Inferior parietal cortex (tissue), 1 donor: ENCODE data around the gene ZNF45.
"Not testable (repeated sequence)": the region's sequence is repeated elsewhere in the genome, so short reads cannot be mapped to it uniquely, and the experiment has no call there.

ENCODE experiments used
- DNase-seq: peaks from one replicate; pipeline ENCODE4 v3.0.0-alpha.2; 2016; ENCODE audit errors: extremely low spot score

ZNF45 gene

GRCh38 chr19:43934985-43935708, at the start of gene ZNF45:
ZNF45 (minus strand) TSS chr19:43935282; CDS start chr19:43922185, 13,097 bp downstream.
- DNase-seq = peak; percentile 97

DNA sequence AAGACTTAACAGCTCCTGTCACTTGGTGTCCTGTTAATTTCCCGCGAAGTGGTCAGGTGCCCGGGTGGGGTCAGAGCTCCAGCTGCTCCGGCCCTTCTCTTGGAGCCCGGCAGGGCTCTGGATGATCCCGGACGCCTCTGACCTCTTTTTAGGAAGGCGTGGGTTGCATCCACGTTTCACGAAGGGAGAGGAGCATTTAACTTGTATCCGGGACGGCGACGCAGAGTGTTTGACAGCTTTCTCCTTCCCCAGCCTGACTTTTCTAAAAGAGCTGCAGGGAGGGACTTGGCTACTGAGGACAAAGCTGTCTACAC, 49.6 kb upstream of the ZNF45 start:
- no peak for DNase-seq

DNA sequence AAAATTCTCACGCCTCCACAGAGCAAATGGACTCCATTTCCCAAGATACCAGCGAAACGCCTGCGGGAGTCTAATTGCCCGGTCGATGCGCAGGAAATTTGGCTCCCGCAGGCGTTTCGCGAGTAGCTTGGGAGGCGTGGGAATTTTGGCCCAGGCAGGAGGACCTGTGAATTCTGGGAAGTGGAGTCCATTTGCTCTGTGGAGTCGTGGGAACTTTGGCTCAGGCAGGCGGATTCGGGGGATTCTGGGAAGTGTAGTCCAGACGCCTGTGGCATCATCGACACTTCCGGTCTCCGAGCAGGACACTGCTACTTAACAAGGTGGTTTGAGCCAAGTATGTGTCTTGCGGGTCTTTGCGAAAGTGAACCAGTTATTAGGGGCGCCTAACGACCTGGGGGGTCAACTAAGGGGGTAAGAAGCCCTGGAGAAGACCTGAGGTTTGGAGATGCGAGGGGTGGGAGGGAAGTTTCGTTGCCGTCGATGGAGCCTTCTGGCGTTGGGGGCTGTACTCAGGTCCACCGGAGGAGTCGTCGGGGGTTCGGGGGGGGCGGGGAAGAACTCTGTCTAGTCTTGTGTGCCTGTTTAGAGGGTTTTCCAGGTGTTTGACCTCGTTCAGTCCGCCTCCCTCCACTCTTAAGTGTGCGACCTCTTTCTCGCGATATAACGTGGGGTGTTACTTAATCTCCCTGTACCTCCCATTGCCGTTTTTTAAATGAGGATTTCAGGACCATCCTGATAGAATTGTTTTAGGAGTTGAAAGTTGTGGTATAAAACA, 49.0 kb upstream of the ZNF45 start, which contains the start of gene ZNF155:
Gene ZNF155 (plus strand): TSS at position 277 of the 775 bp plus-strand sequence. CDS start 4,356 bp downstream, outside the sequence.
- peak; percentile 97 for DNase-seq

DNA sequence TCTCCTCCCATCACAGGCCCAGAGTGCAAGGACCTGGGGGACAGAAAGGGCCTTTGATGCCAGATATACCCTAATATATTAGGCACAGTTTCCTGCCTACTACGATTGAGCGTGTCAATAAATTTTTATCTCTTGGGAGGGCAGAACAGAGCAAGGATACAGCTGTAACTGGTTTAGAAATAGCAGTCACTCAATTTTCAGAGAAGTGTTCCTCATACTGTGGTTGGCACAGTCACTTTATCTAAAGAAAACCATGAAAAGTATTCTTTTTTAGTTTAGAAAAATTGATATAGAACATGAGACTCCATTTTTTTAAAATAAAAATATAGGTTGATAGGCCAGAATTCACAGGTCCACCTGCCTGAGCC, 48.4 kb upstream of the ZNF45 start:
- DNase-seq = no peak

GRCh38 chr19:43976732-43977131, 41.6 kb upstream of the ZNF45 start:
- no peak for DNase-seq

DNA sequence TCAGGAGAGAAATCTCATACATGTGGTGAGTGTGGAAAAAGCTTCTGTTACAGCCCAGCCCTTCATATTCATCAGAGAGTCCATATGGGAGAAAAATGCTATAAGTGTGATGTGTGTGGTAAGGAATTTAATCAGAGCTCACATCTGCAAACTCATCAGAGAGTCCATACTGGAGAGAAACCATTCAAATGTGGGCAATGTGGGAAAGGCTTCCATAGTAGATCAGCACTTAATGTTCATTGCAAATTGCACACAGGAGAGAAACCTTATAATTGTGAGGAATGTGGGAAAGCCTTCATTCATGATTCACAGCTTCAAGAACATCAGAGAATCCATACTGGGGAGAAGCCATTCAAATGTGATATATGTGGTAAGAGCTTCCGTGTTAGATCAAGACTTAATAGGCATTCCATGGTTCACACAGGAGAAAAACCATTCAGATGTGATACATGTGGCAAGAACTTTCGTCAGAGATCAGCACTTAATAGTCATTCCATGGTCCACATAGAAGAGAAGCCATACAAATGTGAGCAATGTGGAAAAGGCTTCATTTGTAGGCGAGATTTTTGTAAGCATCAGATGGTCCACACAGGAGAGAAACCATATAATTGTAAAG, 31.1 kb upstream of the ZNF45 start:
- no peak for DNase-seq

DNA sequence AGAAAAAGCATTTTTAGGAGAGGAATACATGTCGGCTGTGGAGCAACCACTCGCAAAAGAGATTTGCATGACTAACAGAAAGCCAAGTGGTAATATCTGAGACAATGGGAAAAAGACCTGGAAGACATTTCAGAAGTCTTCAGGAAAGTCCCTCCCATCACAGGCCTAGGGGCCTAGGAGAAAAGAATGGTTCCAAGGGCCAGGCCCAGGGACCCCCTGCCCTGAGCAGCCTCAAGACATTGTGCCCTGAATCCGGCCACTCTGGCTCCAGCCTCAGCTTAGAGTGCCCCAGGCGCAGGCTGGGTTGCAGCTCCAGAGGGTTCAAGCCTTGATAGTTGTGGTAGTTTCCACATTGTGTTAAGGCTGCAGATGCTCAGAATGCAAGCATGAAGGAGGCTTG, 25.3 kb upstream of the ZNF45 start:
- no peak for DNase-seq

GRCh38 chr19:43957891-43958290, 22.8 kb upstream of the ZNF45 start:
- no peak for DNase-seq

- DNase-seq = no peak
Measured at GRCh38 chr19:43956827-43957226, 21.7 kb upstream of the ZNF45 start.

- peak; percentile 95 for DNase-seq
Measured at GRCh38 chr19:43950834-43951645, 16.0 kb upstream of the ZNF45 start, which contains the start of gene ZNF221. ZNF221 (plus strand) TSS chr19:43951228; CDS start chr19:43962727, 11,499 bp downstream.

DNA sequence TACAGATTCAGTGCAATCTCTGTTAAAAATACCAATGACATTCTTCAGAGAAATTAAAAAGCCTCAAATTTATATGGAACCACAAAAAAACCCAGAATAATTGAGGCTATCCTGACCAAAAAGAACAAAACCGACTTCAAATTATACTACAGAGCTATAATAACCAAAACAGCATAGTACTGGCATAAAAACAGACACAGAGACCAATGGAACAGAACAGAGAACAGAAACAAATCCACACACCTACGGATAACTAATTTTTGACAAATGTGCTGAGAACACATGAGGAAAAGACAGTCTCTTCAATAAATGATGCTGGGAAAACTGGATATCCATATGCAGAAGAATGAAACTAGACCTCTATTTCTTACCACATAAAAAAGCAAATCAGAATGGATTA, 14.7 kb upstream of the ZNF45 start:
- DNase-seq = not testable (repeated sequence)

GRCh38 chr19:43947412-43947811, 12.3 kb upstream of the ZNF45 start:
- DNase-seq = not testable (repeated sequence)

- DNase-seq = no peak
Measured at GRCh38 chr19:43941209-43941608, 6.1 kb upstream of the ZNF45 start.

DNA sequence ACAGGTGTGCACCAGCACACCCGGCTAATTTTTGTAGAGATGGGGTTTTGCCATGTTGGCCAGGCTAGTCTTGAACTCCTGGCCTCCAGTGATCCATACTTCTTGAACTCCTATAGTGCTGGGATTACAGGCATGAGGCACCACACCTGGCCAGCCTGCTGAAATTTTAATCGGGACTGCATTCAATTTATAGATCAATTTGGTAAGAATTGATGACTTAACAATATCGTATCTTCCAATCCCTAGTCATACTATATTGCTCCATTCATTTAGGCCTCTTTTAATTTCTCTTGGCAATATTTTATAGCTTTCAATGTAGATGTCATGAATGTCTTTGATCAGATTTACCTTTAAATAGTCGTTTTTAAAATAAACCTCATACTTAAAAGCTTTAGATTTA, 5.6 kb upstream of the ZNF45 start:
- no peak for DNase-seq

GRCh38 chr19:43939557-43940260, 4.6 kb upstream of the ZNF45 start:
- DNase-seq = no peak

- DNase-seq = no peak
Measured at GRCh38 chr19:43936188-43936587, 1.1 kb upstream of the ZNF45 start.

- peak; percentile 1 for DNase-seq
Measured at GRCh38 chr19:43934055-43934984, 762 bp downstream of the ZNF45 start.

DNA sequence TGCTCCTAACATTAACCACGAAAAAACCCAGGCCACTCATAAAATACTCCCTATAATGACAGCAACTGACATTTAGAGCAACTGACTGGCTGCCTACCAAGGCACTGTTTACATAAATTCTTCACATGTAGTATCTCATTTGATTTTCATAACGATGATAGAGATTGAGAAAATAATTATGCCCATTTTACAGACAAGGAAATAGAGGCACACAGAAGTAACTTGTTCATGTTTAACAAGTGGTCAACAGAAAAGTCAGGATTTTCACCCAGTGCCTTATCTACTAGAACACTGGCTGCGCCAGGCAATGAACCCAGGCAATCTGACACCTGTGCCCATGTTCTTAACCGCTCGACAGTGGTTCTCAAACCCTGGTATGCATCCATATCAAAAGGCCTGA, 6.3 kb downstream of the ZNF45 start:
- no peak for DNase-seq

DNA sequence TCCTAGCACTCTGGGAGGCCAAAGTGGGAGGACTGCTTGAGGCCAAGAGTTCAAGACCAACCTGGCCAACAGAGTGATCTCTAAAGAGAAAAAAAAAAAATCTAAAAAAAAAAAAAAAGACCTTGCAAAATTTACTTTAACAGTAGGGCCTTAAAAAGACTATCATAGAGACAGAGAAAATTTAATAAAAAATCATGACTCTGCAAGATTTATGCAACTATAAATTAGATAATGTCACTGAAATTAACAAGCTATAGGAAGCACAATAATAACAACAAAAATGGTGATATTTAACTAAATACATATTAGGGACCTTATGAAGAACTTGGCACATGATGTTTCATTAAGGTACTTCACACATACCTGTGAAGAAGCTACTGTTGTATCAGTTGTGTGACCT, 11.2 kb downstream of the ZNF45 start:
- no peak for DNase-seq

- no peak for DNase-seq
Measured at GRCh38 chr19:43914051-43914450, 21.0 kb downstream of the ZNF45 start.
